DND-41 (cell line): Measurements from ENCODE around the gene VASH1.

Experiments
- ATAC-seq: fragments of 200-7000 bp; cut with Tn5 transposase; 3 replicates; pipeline ENCODE4 v1.9.1; 2021; ENCODE audit warnings: low read depth; ENCODE audit not compliant: insufficient read depth
- DNase-seq: peaks from one replicate; pipeline ENCODE4 v3.0.0-alpha.2; 2020
- H2AFZ ChIP-seq: 2 replicates; pipeline ENCODE4 v1.6.0; 2012; ENCODE audit warnings: low read depth, low read length
- H3K27ac ChIP-seq: 2 replicates; pipeline ENCODE4 v1.5.1; 2012; ENCODE audit warnings: low read length, inconsistent platforms
- H3K27me3 ChIP-seq: fragments of 200-600 bp; sonication (generic); 2 replicates; pipeline ENCODE4 v1.6.0; 2012; ENCODE audit warnings: low read length, mild to moderate bottlenecking, inconsistent platforms; ENCODE audit not compliant: insufficient read depth, poor library complexity
- H3K36me3 ChIP-seq: 2 replicates; pipeline ENCODE4 v1.5.1; 2012; ENCODE audit warnings: low read length, inconsistent platforms; ENCODE audit not compliant: insufficient read depth
- H3K4me1 ChIP-seq: 2 replicates; pipeline ENCODE4 v1.5.1; 2012; ENCODE audit warnings: mild to moderate bottlenecking, low read length; ENCODE audit not compliant: insufficient read depth
- H3K4me2 ChIP-seq: 2 replicates; pipeline ENCODE4 v1.6.0; 2012; ENCODE audit warnings: mild to moderate bottlenecking, moderate library complexity, low read length, inconsistent platforms; ENCODE audit not compliant: insufficient read depth
- H3K4me3 ChIP-seq, 2 experiments: fragments of 200-600 bp in 1 of 2; shearing (Covaris generic) in 1 of 2; 2 replicates each; pipeline ENCODE4 v1.5.1; 2012 to 2016; ENCODE audit warnings: inconsistent platforms in 2 of 2, low read length in 2 of 2, mild to moderate bottlenecking in 2 of 2, low read depth in 1 of 2, moderate library complexity in 1 of 2
- H3K79me2 ChIP-seq: 2 replicates; pipeline ENCODE4 v1.6.0; 2012; ENCODE audit warnings: low read length, inconsistent platforms; ENCODE audit not compliant: insufficient read depth
- H3K9ac ChIP-seq: 2 replicates; pipeline ENCODE4 v1.6.0; 2012; ENCODE audit warnings: low read depth, mild to moderate bottlenecking, inconsistent platforms, low read length, moderate library complexity
- H3K9me3 ChIP-seq: 2 replicates; pipeline ENCODE4 v1.5.1; 2012; ENCODE audit warnings: low read length, moderate library complexity, mild to moderate bottlenecking, inconsistent platforms; ENCODE audit not compliant: insufficient read depth, severe bottlenecking
- H4K20me1 ChIP-seq: 2 replicates; pipeline ENCODE4 v1.6.0; 2012; ENCODE audit warnings: low read length; ENCODE audit not compliant: insufficient read depth
- CTCF ChIP-seq: IDR thresholded peaks from 2 replicates; pipeline ENCODE4 v1.5.1; 2012; ENCODE audit warnings: borderline replicate concordance, low read length, moderate library complexity, mild to moderate bottlenecking; ENCODE audit not compliant: poor library complexity, severe bottlenecking; ENCODE audit errors: extremely low read depth
- EZH2 ChIP-seq: IDR thresholded peaks from 3 replicates; pipeline ENCODE4 v1.6.1; 2012; ENCODE audit warnings: borderline replicate concordance, low read depth, mild to moderate bottlenecking, moderate library complexity, low read length, inconsistent platforms; ENCODE audit not compliant: severe bottlenecking

The VASH1 gene

GRCh38 chr14:76793324-76793723 lies 32.1 kb downstream of the VASH1 start:
- H3K27ac ChIP-seq = no peak overlapping the region

GRCh38 chr14:76793956-76794355 lies 32.7 kb downstream of the VASH1 start:
- DNase-seq (no peak), ATAC-seq (no peak)
- H3K27ac ChIP-seq = no peak overlapping the region
- H3K27me3 ChIP-seq = no peaks in the 10 kb centered on the region
- no peak overlapping the region for H3K4me2 ChIP-seq
- H3K4me1 ChIP-seq = no peaks in the 10 kb centered on the region
- peaks cover 3% of the 10 kb centered on the region for H3K9me3 ChIP-seq
- H2AFZ ChIP-seq = no peak overlapping the region
- H3K79me2 ChIP-seq = no peaks in the 10 kb centered on the region
- no peaks in the 10 kb centered on the region for H4K20me1 ChIP-seq
- TF ChIP-seq EZH2 (no peak), CTCF (no peak)
- peaks cover 58% of the 10 kb centered on the region for H3K36me3 ChIP-seq
- no peak overlapping the region for H3K4me3 ChIP-seq
- no peak overlapping the region for H3K9ac ChIP-seq

More at GRCh38 chr14:76793324-76793723, 32.1 kb downstream of the VASH1 start:
- TF ChIP-seq CTCF (no peak), EZH2 (no peak)
- Histone ChIP-seq H4K20me1 (no peaks in the 10 kb centered on the region), H3K9ac (no peak overlapping the region), H3K4me2 (no peak overlapping the region), H3K4me3 (no peak overlapping the region), H3K9me3 (peaks cover 3% of the 10 kb centered on the region), H2AFZ (no peak overlapping the region), H3K4me1 (no peaks in the 10 kb centered on the region), H3K36me3 (peaks cover 64% of the 10 kb centered on the region), H3K27me3 (no peaks in the 10 kb centered on the region), H3K79me2 (no peaks in the 10 kb centered on the region)
- DNase-seq (no peak), ATAC-seq (no peak)

GRCh38 chr14:76806446-76806845 lies 45.2 kb downstream of the VASH1 start:
- DNase-seq (no peak), ATAC-seq (no peak)
- Histone ChIP-seq H3K27ac (no peak overlapping the region), H3K4me2 (no peak overlapping the region), H3K9me3 (no peaks in the 10 kb centered on the region), H3K36me3 (peaks cover 75% of the 10 kb centered on the region), H4K20me1 (no peaks in the 10 kb centered on the region), H3K27me3 (no peaks in the 10 kb centered on the region), H3K79me2 (peaks cover 6% of the 10 kb centered on the region; the same call in 1 of the 2 replicates), H3K9ac (no peak overlapping the region), H3K4me1 (peaks cover 10% of the 10 kb centered on the region), H3K4me3 (no peak overlapping the region), H2AFZ (no peak overlapping the region)
- TF ChIP-seq EZH2 (no peak), CTCF (no peak)

- Histone ChIP-seq H3K9me3 (no peaks in the 10 kb centered on the region), H3K79me2 (peaks cover 13% of the 10 kb centered on the region), H3K36me3 (peaks cover 63% of the 10 kb centered on the region), H3K4me2 (no peak overlapping the region), H3K27ac (no peak overlapping the region), H3K27me3 (no peaks in the 10 kb centered on the region), H3K9ac (no peak overlapping the region), H4K20me1 (no peaks in the 10 kb centered on the region), H3K4me3 (no peak overlapping the region), H2AFZ (no peak overlapping the region), H3K4me1 (peaks cover 22% of the 10 kb centered on the region)
- TF ChIP-seq EZH2 (no peak), CTCF (no peak)
- ATAC-seq = no peak
- DNase-seq = no peak
Measured at GRCh38 chr14:76808011-76808410, 46.7 kb downstream of the VASH1 start.
